ENCODE results near the gene SLC8A2. TPM values are rescaled to one million over a fixed set of nuclear protein-coding genes. Genes with fewer than 3 reads are reported as not detected.

The SLC8A2 gene
- total RNA-seq, 1 donor, result not detected

DNA sequence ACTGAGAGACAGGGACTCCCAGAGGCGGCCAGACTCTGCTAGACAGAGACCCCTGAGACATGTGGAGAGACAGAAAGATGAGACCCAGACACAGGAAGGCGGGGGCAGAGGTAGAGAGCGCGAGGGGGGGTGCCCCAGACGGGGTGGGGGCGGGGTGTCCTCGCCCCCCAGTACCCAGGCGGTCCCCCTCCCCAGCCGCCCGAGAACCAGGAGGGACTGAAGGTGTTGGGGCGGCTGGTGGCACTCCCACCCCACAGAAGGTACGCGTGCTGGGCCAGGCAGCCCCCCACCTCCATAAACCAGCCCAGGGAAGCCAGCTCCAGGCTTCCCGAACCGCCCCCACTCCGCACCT is 336 bp downstream of the SLC8A2 start:
- no peak for DNase-seq (ENCODE audit: low read depth)
- TF ChIP-seq, protein P1, sequence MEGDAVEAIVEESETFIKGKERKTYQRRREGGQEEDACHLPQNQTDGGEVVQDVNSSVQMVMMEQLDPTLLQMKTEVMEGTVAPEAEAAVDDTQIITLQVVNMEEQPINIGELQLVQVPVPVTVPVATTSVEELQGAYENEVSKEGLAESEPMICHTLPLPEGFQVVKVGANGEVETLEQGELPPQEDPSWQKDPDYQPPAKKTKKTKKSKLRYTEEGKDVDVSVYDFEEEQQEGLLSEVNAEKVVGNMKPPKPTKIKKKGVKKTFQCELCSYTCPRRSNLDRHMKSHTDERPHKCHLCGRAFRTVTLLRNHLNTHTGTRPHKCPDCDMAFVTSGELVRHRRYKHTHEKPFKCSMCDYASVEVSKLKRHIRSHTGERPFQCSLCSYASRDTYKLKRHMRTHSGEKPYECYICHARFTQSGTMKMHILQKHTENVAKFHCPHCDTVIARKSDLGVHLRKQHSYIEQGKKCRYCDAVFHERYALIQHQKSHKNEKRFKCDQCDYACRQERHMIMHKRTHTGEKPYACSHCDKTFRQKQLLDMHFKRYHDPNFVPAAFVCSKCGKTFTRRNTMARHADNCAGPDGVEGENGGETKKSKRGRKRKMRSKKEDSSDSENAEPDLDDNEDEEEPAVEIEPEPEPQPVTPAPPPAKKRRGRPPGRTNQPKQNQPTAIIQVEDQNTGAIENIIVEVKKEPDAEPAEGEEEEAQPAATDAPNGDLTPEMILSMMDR (IDR thresholded peaks at IDR 0.05; ENCODE audit: insufficient read depth, low read length), result no peak
- H3K4me3 ChIP-seq (ENCODE audit: low read depth, low read length), result no peak overlapping the region

DNA sequence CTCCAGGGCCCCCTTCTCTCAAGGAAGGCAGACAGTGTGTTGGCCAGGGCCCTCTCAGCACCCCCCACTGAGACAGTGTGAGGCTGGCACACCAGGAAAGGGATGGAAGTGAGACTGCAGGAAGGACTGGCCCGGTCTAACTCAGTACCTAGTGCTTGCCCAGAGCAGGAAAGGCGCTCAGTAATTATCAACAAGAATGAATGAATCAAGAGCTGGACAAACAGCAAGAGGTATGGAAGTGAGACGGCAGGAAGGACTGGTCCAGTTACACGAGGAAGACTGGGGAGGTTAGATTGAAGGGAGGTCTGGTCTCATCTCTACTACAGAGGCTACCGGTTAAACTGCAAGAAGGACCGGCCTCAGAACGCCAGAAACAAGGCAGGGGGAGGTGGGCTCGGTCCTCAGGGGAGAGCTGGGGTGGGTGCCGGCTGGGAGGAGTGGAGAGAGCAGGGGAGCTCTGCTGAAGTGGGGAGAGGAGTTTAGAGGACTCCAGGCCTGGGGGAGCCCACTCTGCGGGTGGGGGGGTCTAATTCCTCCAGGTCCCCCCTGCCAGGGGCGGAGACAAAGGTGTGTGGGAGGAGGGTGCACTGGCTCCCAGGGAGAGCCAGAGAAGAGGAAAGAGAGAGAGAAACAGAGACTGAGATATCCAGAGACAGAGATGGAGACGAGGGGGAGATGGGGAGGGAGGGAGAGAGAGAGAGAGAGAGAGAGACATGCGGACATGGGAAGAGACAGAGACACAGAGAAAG is 1.1 kb downstream of the SLC8A2 start:
- no peak for DNase-seq (ENCODE audit: low read depth)

DNA sequence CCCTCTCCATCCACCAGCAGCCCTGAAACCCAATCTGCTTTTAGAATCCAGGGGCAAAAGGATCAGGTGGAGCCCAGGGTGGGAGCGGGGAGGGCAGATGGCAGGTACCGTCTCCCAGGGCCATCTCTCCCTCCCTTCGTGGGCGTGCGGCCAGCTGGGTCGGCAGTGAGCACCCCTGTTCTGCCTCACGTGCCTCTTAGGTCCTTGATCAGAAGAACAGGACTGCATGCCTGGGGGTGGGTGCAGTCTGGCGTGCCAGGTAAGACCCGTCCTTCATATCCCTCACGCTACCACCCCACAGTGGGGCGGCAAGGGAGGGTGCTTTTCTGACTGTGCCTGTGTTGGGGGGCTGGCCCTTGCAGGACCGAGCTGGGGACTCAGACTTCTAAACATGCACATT is 2.0 kb downstream of the SLC8A2 start:
- DNase-seq (ENCODE audit: low read depth), result no peak
- TF ChIP-seq, protein P1 (IDR thresholded peaks at IDR 0.05; ENCODE audit: insufficient read depth, low read length), result no peak
- no peak overlapping the region for H3K4me3 ChIP-seq (ENCODE audit: low read depth, low read length)

More for the DNA sequence above, 1.1 kb downstream of the SLC8A2 start:
- TF ChIP-seq, protein P1 (IDR thresholded peaks at IDR 0.05; ENCODE audit: insufficient read depth, low read length), result no peak
- H3K4me3 ChIP-seq (ENCODE audit: low read depth, low read length), result no peak overlapping the region

DNA sequence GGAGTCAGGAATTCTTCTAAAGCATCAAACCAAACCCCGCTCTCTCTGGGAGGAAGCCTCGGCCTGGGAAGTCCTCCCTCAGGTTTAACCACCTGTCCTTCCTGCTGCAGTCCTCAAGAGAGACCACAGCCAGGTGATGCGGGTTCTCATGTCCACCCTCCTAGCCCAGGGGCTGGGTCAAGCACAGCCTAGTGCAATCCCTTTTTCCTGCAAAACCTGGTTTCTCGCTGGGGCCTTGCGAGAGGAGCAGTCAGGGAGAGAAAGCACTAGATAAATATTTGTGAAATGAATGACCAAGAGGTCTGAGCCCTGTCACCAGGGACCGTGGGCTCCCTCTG is 2.4 kb downstream of the SLC8A2 start:
- H3K4me3 ChIP-seq (ENCODE audit: low read depth, low read length), result no peak overlapping the region
- DNase-seq (ENCODE audit: low read depth), result no peak
- TF ChIP-seq, protein P1 (IDR thresholded peaks at IDR 0.05; ENCODE audit: insufficient read depth, low read length), result no peak

DNA sequence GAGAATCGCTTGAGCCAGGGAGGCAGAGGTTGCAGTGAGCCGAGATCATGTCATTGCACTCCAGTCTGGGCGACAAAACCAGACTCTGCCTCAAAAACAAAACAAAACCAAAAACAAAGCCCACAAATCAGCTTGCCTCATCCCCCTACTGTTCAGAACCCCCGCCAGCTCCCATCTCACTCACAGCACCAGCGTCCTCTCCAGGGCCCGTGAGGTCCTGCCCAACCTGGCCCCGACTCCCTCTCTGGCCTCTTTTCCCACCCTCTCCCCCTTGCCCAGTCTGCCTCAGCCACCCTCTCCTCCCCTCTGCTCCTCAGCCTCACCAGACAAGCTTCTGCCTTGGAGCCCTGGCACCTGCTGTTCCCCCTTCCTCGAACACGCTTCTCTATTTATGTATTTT is 3.8 kb downstream of the SLC8A2 start:
- TF ChIP-seq, protein P1 (IDR thresholded peaks at IDR 0.05; ENCODE audit: insufficient read depth, low read length), result no peak
- no peak overlapping the region for H3K4me3 ChIP-seq (ENCODE audit: low read depth, low read length)
- no peak for DNase-seq (ENCODE audit: low read depth)

DNA sequence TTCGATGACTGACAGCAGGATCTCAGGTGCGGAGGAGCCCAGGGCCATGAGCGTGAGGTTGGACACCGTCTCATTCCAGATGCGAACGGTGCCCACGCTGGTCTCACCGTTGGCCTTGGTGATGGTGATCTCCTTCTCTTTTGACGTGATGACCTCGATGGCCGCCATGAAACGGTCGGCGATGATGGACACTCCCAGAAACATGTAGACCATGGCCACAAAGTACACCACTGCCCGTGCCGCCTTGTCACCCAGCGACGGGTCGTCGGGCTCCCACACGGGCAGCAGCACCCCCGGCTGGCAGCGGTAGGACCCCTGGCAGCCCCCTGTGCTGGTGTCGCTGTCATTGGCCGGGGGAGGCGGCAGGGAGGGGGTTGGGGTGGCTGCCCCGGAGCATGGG is 5.7 kb downstream of the SLC8A2 start:
- DNase-seq (ENCODE audit: low read depth), result no peak
- TF ChIP-seq, protein P1 (IDR thresholded peaks at IDR 0.05; ENCODE audit: insufficient read depth, low read length), result no peak
- H3K4me3 ChIP-seq (ENCODE audit: low read depth, low read length), result no peak overlapping the region
